Loucy (cell line): ENCODE measurements around the gene MCC.

Experiments used
- H2AFZ ChIP-seq: fragments of 200-600 bp; sonication (generic); 2 replicates; pipeline ENCODE4 v1.6.0; 2016; ENCODE audit warnings: antibody characterized with exemption, mild to moderate bottlenecking, low read length, moderate library complexity
- H3F3A ChIP-seq: fragments of 200-600 bp; 2 replicates; pipeline ENCODE4 v1.6.0; 2016; ENCODE audit warnings: antibody characterized with exemption, low read depth, mild to moderate bottlenecking
- H3K27me3 ChIP-seq: fragments of 200-600 bp; sonication (generic); 2 replicates; pipeline ENCODE4 v1.6.1; 2014; ENCODE audit warnings: low read length, mild to moderate bottlenecking; ENCODE audit not compliant: insufficient read depth, poor library complexity, severe bottlenecking
- H3K36me3 ChIP-seq: fragments of 200-600 bp; sonication (generic); 2 replicates; pipeline ENCODE4 v1.6.1; 2016; ENCODE audit warnings: low read length; ENCODE audit not compliant: insufficient read depth
- H3K4me1 ChIP-seq: fragments of 200-600 bp; sonication (generic); 2 replicates; pipeline ENCODE4 v1.5.1; 2014; ENCODE audit warnings: low read length, mild to moderate bottlenecking; ENCODE audit not compliant: insufficient read depth, poor library complexity, severe bottlenecking
- H3K4me2 ChIP-seq: fragments of 200-600 bp; sonication (generic); 2 replicates; pipeline ENCODE4 v1.6.0; 2014; ENCODE audit warnings: antibody characterized with exemption, low read length, low read depth, mild to moderate bottlenecking; ENCODE audit not compliant: poor library complexity, severe bottlenecking
- H3K4me3 ChIP-seq: fragments of 200-600 bp; sonication (generic); 2 replicates; pipeline ENCODE4 v1.5.1; 2014; ENCODE audit warnings: low read length, mild to moderate bottlenecking, mixed read lengths; ENCODE audit not compliant: poor library complexity, severe bottlenecking
- H3K79me2 ChIP-seq: fragments of 200-600 bp; sonication (generic); 2 replicates; pipeline ENCODE4 v1.6.1; 2014; ENCODE audit warnings: low read length; ENCODE audit not compliant: insufficient read depth
- H3K9ac ChIP-seq: fragments of 200-600 bp; sonication (generic); 2 replicates; pipeline ENCODE4 v1.6.0; 2014; ENCODE audit warnings: mild to moderate bottlenecking, low read depth, low read length, moderate library complexity; ENCODE audit not compliant: poor library complexity, severe bottlenecking
- H3K9me2 ChIP-seq: fragments of 200-600 bp; sonication (generic); replicated peaks from 2 replicates; pipeline ENCODE4 v1.6.1; 2016; ENCODE audit warnings: low read depth, low read length, mixed read lengths
- H3K9me3 ChIP-seq: fragments of 200-600 bp; sonication (generic); 2 replicates; pipeline ENCODE4 v1.6.1; 2014; ENCODE audit warnings: mild to moderate bottlenecking, antibody characterized with exemption, low read length, low read depth; ENCODE audit not compliant: insufficient read depth
- H4K20me1 ChIP-seq: fragments of 200-600 bp; sonication (generic); 2 replicates; pipeline ENCODE4 v1.6.0; 2014; ENCODE audit warnings: antibody characterized with exemption, low read length, mild to moderate bottlenecking; ENCODE audit not compliant: insufficient read depth, poor library complexity, severe bottlenecking
- CTCF ChIP-seq: fragments of 200-600 bp; sonication (generic); conservative IDR thresholded peaks from 2 replicates; pipeline ENCODE4 v1.5.1; 2014; ENCODE audit warnings: mild to moderate bottlenecking, antibody characterized with exemption, low read length
- EZH2phosphoT487 ChIP-seq: fragments of 200-600 bp; IDR thresholded peaks from 2 replicates; pipeline ENCODE4 v1.6.1; 2018; ENCODE audit warnings: antibody characterized with exemption, mild to moderate bottlenecking, moderate library complexity, borderline replicate concordance

The MCC gene

GRCh38 chr5:113194125-113194524 is 294.1 kb downstream of the MCC start:
- Histone ChIP-seq H2AFZ (no peak overlapping the region), H3K79me2 (no peaks in the 10 kb centered on the region), H3F3A (no peaks in the 10 kb centered on the region), H4K20me1 (no peaks in the 10 kb centered on the region), H3K9me3 (no peaks in the 10 kb centered on the region), H3K4me1 (peaks cover 15% of the 10 kb centered on the region), H3K4me2 (no peak overlapping the region), H3K4me3 (no peak overlapping the region), H3K9ac (no peak overlapping the region), H3K9me2 (no peaks in the 10 kb centered on the region), H3K27me3 (no peaks in the 10 kb centered on the region), H3K36me3 (no peaks in the 10 kb centered on the region)
- TF ChIP-seq EZH2phosphoT487: no peak
- no peak for TF ChIP-seq CTCF

- Histone ChIP-seq H3K36me3 (no peaks in the 10 kb centered on the region), H3K4me1 (peaks cover 15% of the 10 kb centered on the region), H3K9me3 (no peaks in the 10 kb centered on the region), H3K4me3 (no peak overlapping the region), H3K9me2 (no peaks in the 10 kb centered on the region), H3F3A (no peaks in the 10 kb centered on the region), H3K9ac (no peak overlapping the region), H3K27me3 (no peaks in the 10 kb centered on the region), H3K79me2 (no peaks in the 10 kb centered on the region), H4K20me1 (no peaks in the 10 kb centered on the region), H2AFZ (no peak overlapping the region), H3K4me2 (no peak overlapping the region)
- TF ChIP-seq EZH2phosphoT487 (no peak), CTCF (no peak)
These were observed 294.8 kb downstream of the MCC start for GRCh38 chr5:113193311-113193978.

GRCh38 chr5:113192541-113192940 is 295.7 kb downstream of the MCC start:
- Histone ChIP-seq H3K36me3 (no peaks in the 10 kb centered on the region), H4K20me1 (no peaks in the 10 kb centered on the region), H3K4me1 (peaks cover 10% of the 10 kb centered on the region), H3K9ac (no peak overlapping the region), H2AFZ (no peak overlapping the region), H3K4me3 (no peak overlapping the region), H3K4me2 (no peak overlapping the region), H3K79me2 (no peaks in the 10 kb centered on the region), H3K9me3 (no peaks in the 10 kb centered on the region), H3F3A (no peaks in the 10 kb centered on the region), H3K27me3 (no peaks in the 10 kb centered on the region), H3K9me2 (no peaks in the 10 kb centered on the region)
- TF ChIP-seq CTCF: no peak
- no peak for TF ChIP-seq EZH2phosphoT487
